ENCODE measurements around the gene DCLK2.

DCLK2 gene

GRCh38 chr4:150173982-150174398 lies 95.7 kb downstream of the DCLK2 start:
- Histone ChIP-seq H3K9ac (ENCODE audit: low read length) (no peak overlapping the region), H3K27ac (ENCODE audit: low read depth, low read length) (no peak overlapping the region), H4K20me1 (ENCODE audit: low read depth, low read length) (no peaks in the 10 kb centered on the region), H3K36me3 (ENCODE audit: low read length) (no peaks in the 10 kb centered on the region), H3K4me3 (ENCODE audit: insufficient read depth, low read length, poor library complexity, severe bottlenecking) (no peak overlapping the region), H2AFZ (ENCODE audit: low read depth, low read length, severe bottlenecking) (no peak overlapping the region), H3K9me3 (ENCODE audit: insufficient read depth, low read length) (no peaks in the 10 kb centered on the region), H3K9me2 (replicated peaks; ENCODE audit: insufficient read depth, low read length) (no peaks in the 10 kb centered on the region), H3F3A (ENCODE audit: insufficient read depth) (no peaks in the 10 kb centered on the region), H3K79me2 (ENCODE audit: insufficient read depth, low read length) (no peaks in the 10 kb centered on the region), H3K4me2 (ENCODE audit: low read depth, low read length, poor library complexity, severe bottlenecking) (no peak overlapping the region), H3K27me3 (ENCODE audit: low read length) (no peaks in the 10 kb centered on the region)
- TF ChIP-seq EZH2phosphoT487 (conservative IDR thresholded peaks at IDR 0.05; ENCODE audit: low read length): no peak
- TF ChIP-seq, protein P1, sequence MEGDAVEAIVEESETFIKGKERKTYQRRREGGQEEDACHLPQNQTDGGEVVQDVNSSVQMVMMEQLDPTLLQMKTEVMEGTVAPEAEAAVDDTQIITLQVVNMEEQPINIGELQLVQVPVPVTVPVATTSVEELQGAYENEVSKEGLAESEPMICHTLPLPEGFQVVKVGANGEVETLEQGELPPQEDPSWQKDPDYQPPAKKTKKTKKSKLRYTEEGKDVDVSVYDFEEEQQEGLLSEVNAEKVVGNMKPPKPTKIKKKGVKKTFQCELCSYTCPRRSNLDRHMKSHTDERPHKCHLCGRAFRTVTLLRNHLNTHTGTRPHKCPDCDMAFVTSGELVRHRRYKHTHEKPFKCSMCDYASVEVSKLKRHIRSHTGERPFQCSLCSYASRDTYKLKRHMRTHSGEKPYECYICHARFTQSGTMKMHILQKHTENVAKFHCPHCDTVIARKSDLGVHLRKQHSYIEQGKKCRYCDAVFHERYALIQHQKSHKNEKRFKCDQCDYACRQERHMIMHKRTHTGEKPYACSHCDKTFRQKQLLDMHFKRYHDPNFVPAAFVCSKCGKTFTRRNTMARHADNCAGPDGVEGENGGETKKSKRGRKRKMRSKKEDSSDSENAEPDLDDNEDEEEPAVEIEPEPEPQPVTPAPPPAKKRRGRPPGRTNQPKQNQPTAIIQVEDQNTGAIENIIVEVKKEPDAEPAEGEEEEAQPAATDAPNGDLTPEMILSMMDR (IDR thresholded peaks at IDR 0.05; ENCODE audit: insufficient read depth, low read length, poor library complexity, severe bottlenecking): no peak

GRCh38 chr4:150176547-150176946 lies 98.3 kb downstream of the DCLK2 start:
- Histone ChIP-seq H3K9me3 (ENCODE audit: insufficient read depth, low read length) (no peaks in the 10 kb centered on the region), H3K4me3 (ENCODE audit: insufficient read depth, low read length, poor library complexity, severe bottlenecking) (no peak overlapping the region), H3K9ac (ENCODE audit: low read length) (no peak overlapping the region), H3K4me2 (ENCODE audit: low read depth, low read length, poor library complexity, severe bottlenecking) (no peak overlapping the region), H2AFZ (ENCODE audit: low read depth, low read length, severe bottlenecking) (no peak overlapping the region), H3K36me3 (ENCODE audit: low read length) (no peaks in the 10 kb centered on the region), H3K9me2 (replicated peaks; ENCODE audit: insufficient read depth, low read length) (no peaks in the 10 kb centered on the region), H3K27ac (ENCODE audit: low read depth, low read length) (no peak overlapping the region), H4K20me1 (ENCODE audit: low read depth, low read length) (no peaks in the 10 kb centered on the region), H3K79me2 (ENCODE audit: insufficient read depth, low read length) (no peaks in the 10 kb centered on the region), H3F3A (ENCODE audit: insufficient read depth) (no peaks in the 10 kb centered on the region), H3K27me3 (ENCODE audit: low read length) (0 out of 2 replicates have a peak, but pooled peaks cover 2% of the 10 kb centered on the region)
- TF ChIP-seq EZH2phosphoT487 (conservative IDR thresholded peaks at IDR 0.05; ENCODE audit: low read length): no peak
- TF ChIP-seq, protein P1 (IDR thresholded peaks at IDR 0.05; ENCODE audit: insufficient read depth, low read length, poor library complexity, severe bottlenecking): no peak

DNA sequence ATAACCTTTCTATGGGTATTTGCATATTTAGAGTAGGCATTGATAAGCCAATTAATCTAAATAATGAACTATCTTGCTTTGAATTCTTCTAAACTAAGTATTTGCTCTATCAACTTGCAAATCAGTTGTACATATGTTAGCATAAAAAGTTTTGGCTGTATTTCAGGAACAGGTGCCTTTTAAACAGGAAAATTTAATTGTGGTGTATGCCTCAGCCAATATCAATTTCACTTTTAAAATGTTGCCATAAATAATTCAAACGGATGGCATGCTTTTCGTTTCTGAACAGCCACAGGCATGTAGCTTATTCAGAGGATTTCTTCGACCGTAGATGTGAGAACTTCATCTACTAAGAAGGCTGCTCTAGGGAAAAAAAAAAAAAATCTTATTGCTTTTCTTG lies 99.9 kb downstream of the DCLK2 start:
- Histone ChIP-seq H3F3A (ENCODE audit: insufficient read depth) (no peaks in the 10 kb centered on the region), H2AFZ (ENCODE audit: low read depth, low read length, severe bottlenecking) (no peak overlapping the region), H3K27ac (ENCODE audit: low read depth, low read length) (no peak overlapping the region), H3K4me2 (ENCODE audit: low read depth, low read length, poor library complexity, severe bottlenecking) (no peak overlapping the region), H3K79me2 (ENCODE audit: insufficient read depth, low read length) (no peaks in the 10 kb centered on the region), H3K9ac (ENCODE audit: low read length) (no peak overlapping the region), H3K9me3 (ENCODE audit: insufficient read depth, low read length) (no peaks in the 10 kb centered on the region), H3K4me3 (ENCODE audit: insufficient read depth, low read length, poor library complexity, severe bottlenecking) (no peak overlapping the region), H3K27me3 (ENCODE audit: low read length) (0 out of 2 replicates have a peak, but pooled peaks cover 2% of the 10 kb centered on the region), H3K9me2 (replicated peaks; ENCODE audit: insufficient read depth, low read length) (no peaks in the 10 kb centered on the region), H3K36me3 (ENCODE audit: low read length) (no peaks in the 10 kb centered on the region), H4K20me1 (ENCODE audit: low read depth, low read length) (no peaks in the 10 kb centered on the region)
- no peak for TF ChIP-seq EZH2phosphoT487 (conservative IDR thresholded peaks at IDR 0.05; ENCODE audit: low read length)
- TF ChIP-seq, protein P1 (IDR thresholded peaks at IDR 0.05; ENCODE audit: insufficient read depth, low read length, poor library complexity, severe bottlenecking): no peak

Measured in SU-DHL-6 (cell line).